Measurements from ENCODE around the gene THAP5.

Gene THAP5

DNA sequence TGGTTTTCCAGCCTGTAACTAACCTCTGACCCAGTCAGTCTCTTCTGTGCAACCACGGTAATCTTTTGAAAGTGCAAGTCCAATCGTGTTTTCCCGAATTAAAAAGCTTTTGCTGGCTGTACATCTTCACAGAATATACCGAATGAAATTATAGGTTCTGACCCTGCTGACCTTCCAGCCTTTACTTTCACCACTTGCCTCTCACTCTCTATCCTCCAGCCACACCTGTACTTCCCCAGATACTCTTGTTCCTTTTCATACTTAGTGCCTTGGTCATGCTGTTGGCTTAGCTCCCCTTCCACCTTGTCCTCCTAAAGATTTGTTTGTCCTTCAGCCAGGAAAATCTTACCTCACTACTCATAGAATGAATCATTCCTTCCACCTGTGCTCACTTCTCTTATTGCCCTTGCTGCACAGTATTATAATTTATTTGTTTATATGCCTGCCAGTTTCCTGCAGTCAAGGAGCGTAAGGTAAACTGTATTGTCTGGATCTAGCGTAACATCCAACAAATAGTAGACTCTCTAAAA is 41.3 kb downstream of the THAP5 start:
- no peak for DNase-seq

DNA sequence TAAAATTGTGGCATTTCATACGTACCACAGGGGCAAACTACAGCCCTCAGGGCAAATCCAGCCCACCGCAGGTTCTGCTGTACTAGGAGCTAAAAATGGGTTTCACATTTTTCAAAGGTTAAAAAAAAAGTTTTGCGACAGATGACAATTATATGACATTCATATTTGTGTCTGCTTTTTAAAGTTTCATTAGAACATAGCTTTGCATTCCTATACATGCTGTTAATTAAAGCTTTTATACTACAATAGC is 42.8 kb downstream of the THAP5 start:
- no peak for DNase-seq

DNA sequence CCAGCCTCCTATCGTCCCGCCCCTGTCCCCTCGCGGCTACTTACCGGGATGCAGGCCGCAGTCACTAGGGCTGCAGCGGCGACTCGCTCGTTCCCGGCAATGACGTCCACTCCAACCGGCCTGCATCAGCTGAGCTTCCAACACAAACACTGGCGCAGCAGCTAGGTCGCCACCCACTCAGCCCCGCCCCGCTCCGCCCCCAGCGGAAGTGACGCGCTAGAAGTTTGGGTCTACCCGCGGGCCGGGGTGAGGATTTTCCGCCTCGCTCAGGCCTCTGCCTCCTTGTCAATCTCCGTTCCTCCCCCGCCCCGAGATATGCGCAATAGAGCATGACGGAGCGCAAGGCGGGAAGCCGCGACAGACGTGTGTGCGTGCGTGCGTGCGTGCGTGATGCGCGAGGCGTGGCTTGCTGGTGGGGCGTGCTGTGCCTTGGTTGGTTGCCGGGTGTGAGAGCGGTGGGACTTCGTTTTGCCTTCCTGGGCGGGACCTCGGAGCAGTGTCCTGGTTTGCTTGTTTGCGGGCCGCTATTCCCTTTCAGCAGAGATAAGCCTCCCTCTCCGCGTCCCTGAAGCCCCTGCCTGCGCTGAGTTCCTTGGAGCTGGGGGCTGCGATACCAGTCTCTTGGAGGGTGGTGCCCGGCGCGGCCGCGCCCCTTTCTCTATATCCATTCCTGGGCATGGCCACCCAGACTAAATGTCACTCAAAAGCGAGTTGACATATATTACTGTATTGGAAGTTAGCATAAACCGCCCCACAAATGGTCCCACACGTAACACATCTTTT is 43.3 kb downstream of the THAP5 start, which contains the start of gene PNPLA8:
Gene PNPLA8 (minus strand): TSS at position 151 of the 783 bp plus-strand sequence. CDS start 10,644 bp downstream, outside the sequence.
- peak; percentile 99 for DNase-seq

GRCh38 chr7:108525327-108525984 is 44.0 kb downstream of the THAP5 start:
- DNase-seq, result no peak

- DNase-seq, result no peak
Measured at GRCh38 chr7:108522780-108523179, 46.7 kb downstream of the THAP5 start.

DNA sequence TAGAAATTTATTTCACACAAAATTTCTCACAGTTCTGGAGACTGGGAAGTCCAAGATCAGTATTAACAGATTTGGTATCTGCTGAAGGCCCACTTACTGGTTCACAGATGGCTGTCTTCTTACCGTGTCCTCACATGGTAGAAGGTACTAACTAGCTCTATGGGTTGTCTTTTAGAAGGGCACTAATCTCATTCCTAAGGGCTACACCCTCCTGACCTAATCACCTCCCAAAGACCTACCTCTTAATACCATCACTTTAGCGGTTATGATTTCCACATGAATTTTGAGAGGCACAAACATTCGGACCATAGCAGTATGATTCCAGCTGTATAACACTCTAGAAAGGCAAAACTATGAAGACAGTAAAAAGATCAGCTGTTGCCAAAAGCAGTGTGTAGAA is 51.6 kb downstream of the THAP5 start:
- no peak for DNase-seq

DNA sequence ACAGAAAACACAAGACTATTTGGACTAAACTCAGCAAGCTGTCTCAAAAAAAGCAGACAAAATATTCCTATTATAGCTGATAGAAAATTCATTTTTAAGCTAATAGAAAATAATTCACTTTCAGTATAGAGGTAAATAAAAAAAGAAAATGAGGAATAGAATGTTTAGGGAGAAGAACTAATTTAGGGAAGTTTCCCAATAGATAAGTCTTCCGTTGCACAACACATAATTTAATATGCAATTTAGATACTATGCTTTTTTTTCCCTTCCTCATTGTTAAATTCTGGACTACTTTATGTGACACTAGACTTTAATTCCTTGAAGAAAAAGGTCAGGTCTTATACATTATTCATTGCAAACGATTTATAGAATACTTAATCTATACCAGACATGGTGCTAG is 53.9 kb downstream of the THAP5 start:
- DNase-seq, result no peak

DNA sequence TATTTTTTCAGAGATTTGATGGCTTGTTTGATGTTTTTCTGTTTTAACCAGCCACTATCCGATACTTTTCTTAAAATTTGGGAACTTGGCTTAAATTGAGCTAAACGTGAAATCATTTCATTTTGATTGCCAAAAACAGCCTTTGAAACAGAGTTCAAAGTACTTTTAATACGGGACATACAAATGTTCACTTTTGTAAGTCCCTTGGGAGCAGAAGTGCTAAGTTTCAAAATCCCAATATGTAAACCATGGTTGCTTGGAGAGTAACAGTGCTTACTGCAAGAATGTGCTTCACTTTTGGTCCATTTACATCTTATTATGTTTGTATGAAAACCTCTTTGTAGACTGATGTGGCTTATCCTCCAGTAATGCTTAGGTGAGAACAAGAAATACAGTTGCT is 54.5 kb downstream of the THAP5 start:
- DNase-seq, result no peak
